ENCODE results near the gene ST7. TPM values are rescaled to one million over a fixed set of nuclear protein-coding genes. Genes with fewer than 3 reads are reported as not detected.
A peak's percentile ranks its signal among the peaks of the same experiment; 100 is the strongest.
"Not testable (repeated sequence)": the region's sequence is repeated elsewhere in the genome, so short reads cannot be mapped to it uniquely, and the experiment has no call there.

The ST7 gene
- total and polyA plus RNA-seq, 7 experiments from 2014 or later: 2.1 to 6.4 (median 4.1) TPM

- Histone ChIP-seq H3K4me3 (ENCODE audit: low read length) (no peak overlapping the region), H3K36me3 (ENCODE audit: control insufficient read depth in 2 of 3, insufficient read depth in 3 of 3, low read length in 3 of 3) (no peaks in the 10 kb centered on the region), H3K27ac (ENCODE audit: low read depth, low read length) (no peak overlapping the region), H3K9me3 (ENCODE audit: control insufficient read depth in 2 of 3, low read length in 3 of 3) (no peaks in the 10 kb centered on the region), H3K4me1 (ENCODE audit: control insufficient read depth in 2 of 2, insufficient read depth in 2 of 2, low read length in 2 of 2) (peaks cover 7 to 8% of the 10 kb centered on the region in 2 donors), H3K27me3 (ENCODE audit: control insufficient read depth in 2 of 2, insufficient read depth in 2 of 2, low read length in 2 of 2) (no peaks in the 10 kb centered on the region)
- ATAC-seq (no peak), DNase-seq (no peak)
- Mint-ChIP-seq H3K4me3 (peak overlapping the region in 8 of 10 donors; percentile 4 to 96 (median 88)), H3K36me3 (no peaks in the 10 kb centered on the region), H3K9me3 (no peaks in the 10 kb centered on the region), H3K27ac (peak overlapping the region in 5 of 9 donors; percentile 1 to 82 (median 39)), H3K4me1 (peaks cover 13 to 24% (median 22%) of the 10 kb centered on the region in 7 donors), H3K27me3 (peaks cover 0 to 28% (median 0%) of the 10 kb centered on the region in 5 donors)
- intact Hi-C loops (cut with micrococcal nuclease): loop anchor here (1.0 to 10.0 kb wide), 2 partner anchors 55 to 741 kb away; partner anchors contain the start of gene TES (in 1 of the 2)
- ChIA-PET POLR2A (no interaction called here), CTCF (no interaction called here)
Observed at GRCh38 chr7:116955340-116955739, 2.0 kb downstream of the ST7 start.

- ChIA-PET CTCF (no interaction called here), POLR2A (interaction anchor here (0.7 kb wide), 1 partner anchor 33 kb away, joined by 3 read pairs; no protein-coding TSS in a partner anchor)
- no peak overlapping the region for H3K4me3 ChIP-seq (ENCODE audit: low read length)
- H3K9me3 ChIP-seq (ENCODE audit: control insufficient read depth in 2 of 3, low read length in 3 of 3): no peaks in the 10 kb centered on the region
- peaks cover 7 to 8% of the 10 kb centered on the region in 2 donors for H3K4me1 ChIP-seq (ENCODE audit: control insufficient read depth in 2 of 2, insufficient read depth in 2 of 2, low read length in 2 of 2)
- ATAC-seq (no peak), DNase-seq (no peak)
- Mint-ChIP-seq H3K4me3 (peak overlapping the region in 1 of 10 donors; percentile 39), H3K9me3 (no peaks in the 10 kb centered on the region), H3K27ac (peak overlapping the region in 2 of 9 donors; percentile 20 to 25), H3K36me3 (no peaks in the 10 kb centered on the region), H3K27me3 (peaks cover 0 to 27% (median 0%) of the 10 kb centered on the region in 5 donors), H3K4me1 (peaks cover 13 to 24% (median 22%) of the 10 kb centered on the region in 7 donors)
- H3K27ac ChIP-seq (ENCODE audit: low read depth, low read length): no peak overlapping the region
- intact Hi-C loops (cut with micrococcal nuclease): loop anchor here (1.0 to 10.0 kb wide), 2 partner anchors 54 to 741 kb away; partner anchors contain the start of gene TES (in 1 of the 2)
- H3K36me3 ChIP-seq (ENCODE audit: control insufficient read depth in 2 of 3, insufficient read depth in 3 of 3, low read length in 3 of 3): no peaks in the 10 kb centered on the region
- H3K27me3 ChIP-seq (ENCODE audit: control insufficient read depth in 2 of 2, insufficient read depth in 2 of 2, low read length in 2 of 2): no peaks in the 10 kb centered on the region
Observed at GRCh38 chr7:116955801-116956476, 2.6 kb downstream of the ST7 start.

GRCh38 chr7:116956477-116956804 is 3.1 kb downstream of the ST7 start:
- no peak for DNase-seq
- Mint-ChIP-seq H3K4me1 (peaks cover 13 to 25% (median 22%) of the 10 kb centered on the region in 7 donors), H3K27ac (peak overlapping the region in 1 of 9 donors; percentile 20), H3K9me3 (no peaks in the 10 kb centered on the region), H3K4me3 (peak overlapping the region in 1 of 10 donors; percentile 39), H3K36me3 (no peaks in the 10 kb centered on the region), H3K27me3 (peaks cover 0 to 24% (median 0%) of the 10 kb centered on the region in 5 donors)
- H3K4me1 ChIP-seq (ENCODE audit: control insufficient read depth in 2 of 2, insufficient read depth in 2 of 2, low read length in 2 of 2): peaks cover 7 to 8% of the 10 kb centered on the region in 2 donors
- H3K27ac ChIP-seq (ENCODE audit: low read depth, low read length): no peak overlapping the region
- H3K36me3 ChIP-seq (ENCODE audit: control insufficient read depth in 2 of 3, insufficient read depth in 3 of 3, low read length in 3 of 3): no peaks in the 10 kb centered on the region
- ATAC-seq: no peak
- ChIA-PET POLR2A (interaction anchor here (0.7 kb wide), 1 partner anchor 32 kb away, joined by 3 read pairs; no protein-coding TSS in a partner anchor), CTCF (no interaction called here)
- H3K4me3 ChIP-seq (ENCODE audit: low read length): no peak overlapping the region
- intact Hi-C loops (cut with micrococcal nuclease): loop anchor here in 1 of 2 donors (10.0 kb wide), 1 partner anchor 742 kb away; the partner anchor contains the start of gene TES
- no peaks in the 10 kb centered on the region for H3K27me3 ChIP-seq (ENCODE audit: control insufficient read depth in 2 of 2, insufficient read depth in 2 of 2, low read length in 2 of 2)
- no peaks in the 10 kb centered on the region for H3K9me3 ChIP-seq (ENCODE audit: control insufficient read depth in 2 of 3, low read length in 3 of 3)

- peaks cover 0 to 3% (median 0%) of the 10 kb centered on the region in 11 donors for H3K9me3 Mint-ChIP-seq
- no peak overlapping the region for H3K27ac Mint-ChIP-seq
Observed at GRCh38 chr7:116957874-116958273, 4.6 kb downstream of the ST7 start.

GRCh38 chr7:116961966-116962673 is 8.8 kb downstream of the ST7 start:
- H3K27ac ChIP-seq (ENCODE audit: low read depth, low read length); H3K9me3 ChIP-seq (ENCODE audit: control insufficient read depth in 2 of 3, low read length in 3 of 3); ATAC-seq; DNase-seq; CTCF ChIA-PET; H3K4me3 ChIP-seq (ENCODE audit: low read length); H3K4me1 ChIP-seq (ENCODE audit: control insufficient read depth in 2 of 2, insufficient read depth in 2 of 2, low read length in 2 of 2); intact Hi-C loops (cut with micrococcal nuclease); H3K9me3 Mint-ChIP-seq; H3K4me3 Mint-ChIP-seq; H3K27me3 ChIP-seq (ENCODE audit: control insufficient read depth in 2 of 2, insufficient read depth in 2 of 2, low read length in 2 of 2); POLR2A ChIA-PET; H3K36me3 ChIP-seq (ENCODE audit: control insufficient read depth in 2 of 3, insufficient read depth in 3 of 3, low read length in 3 of 3); H3K36me3 Mint-ChIP-seq; H3K4me1 Mint-ChIP-seq; H3K27ac Mint-ChIP-seq: not testable (repeated sequence)
- H3K27me3 Mint-ChIP-seq: peaks cover 0 to 20% (median 0%) of the 10 kb centered on the region in 5 donors

More at GRCh38 chr7:116957874-116958273, 4.6 kb downstream of the ST7 start:
- peaks cover 7 to 8% of the 10 kb centered on the region in 2 donors for H3K4me1 ChIP-seq (ENCODE audit: control insufficient read depth in 2 of 2, insufficient read depth in 2 of 2, low read length in 2 of 2)
- H3K4me1 Mint-ChIP-seq: peaks cover 13 to 28% (median 19%) of the 10 kb centered on the region in 7 donors
- no peaks in the 10 kb centered on the region for H3K36me3 Mint-ChIP-seq
- no peaks in the 10 kb centered on the region for H3K27me3 ChIP-seq (ENCODE audit: control insufficient read depth in 2 of 2, insufficient read depth in 2 of 2, low read length in 2 of 2)
- ATAC-seq (no peak), DNase-seq (no peak)
- H3K9me3 ChIP-seq (ENCODE audit: control insufficient read depth in 2 of 3, low read length in 3 of 3): no peaks in the 10 kb centered on the region
- ChIA-PET CTCF (no interaction called here), POLR2A (interaction anchor here (0.7 kb wide), 1 partner anchor 1286 kb away, joined by 4 read pairs; no protein-coding TSS in a partner anchor)
- no peak overlapping the region for H3K27ac ChIP-seq (ENCODE audit: low read depth, low read length)
- no peaks in the 10 kb centered on the region for H3K36me3 ChIP-seq (ENCODE audit: control insufficient read depth in 2 of 3, insufficient read depth in 3 of 3, low read length in 3 of 3)
- H3K4me3 Mint-ChIP-seq: no peak overlapping the region
- H3K27me3 Mint-ChIP-seq: peaks cover 0 to 27% (median 0%) of the 10 kb centered on the region in 5 donors
- intact Hi-C loops (cut with micrococcal nuclease): loop anchor here in 1 of 2 donors (10.0 kb wide), 1 partner anchor 743 kb away; the partner anchor contains the start of gene TES
- H3K4me3 ChIP-seq (ENCODE audit: low read length): no peak overlapping the region

GRCh38 chr7:116963234-116963633 is 9.9 kb downstream of the ST7 start:
- H3K4me3 ChIP-seq (ENCODE audit: low read length): no peak overlapping the region
- no peak for ATAC-seq
- peaks cover 0 to 8% (median 0%) of the 10 kb centered on the region in 7 donors for H3K4me1 Mint-ChIP-seq

More at GRCh38 chr7:116963234-116963633, 9.9 kb downstream of the ST7 start:
- Histone ChIP-seq H3K27ac (ENCODE audit: low read depth, low read length) (no peak overlapping the region), H3K36me3 (ENCODE audit: control insufficient read depth in 2 of 3, insufficient read depth in 3 of 3, low read length in 3 of 3) (no peaks in the 10 kb centered on the region), H3K27me3 (ENCODE audit: control insufficient read depth in 2 of 2, insufficient read depth in 2 of 2, low read length in 2 of 2) (no peaks in the 10 kb centered on the region), H3K4me1 (ENCODE audit: control insufficient read depth in 2 of 2, insufficient read depth in 2 of 2, low read length in 2 of 2) (no peaks in the 10 kb centered on the region), H3K9me3 (ENCODE audit: control insufficient read depth in 2 of 3, low read length in 3 of 3) (no peaks in the 10 kb centered on the region)
- Mint-ChIP-seq H3K9me3 (peaks cover 0 to 3% (median 0%) of the 10 kb centered on the region in 11 donors), H3K27ac (no peak overlapping the region), H3K4me3 (no peak overlapping the region), H3K36me3 (no peaks in the 10 kb centered on the region), H3K27me3 (peaks cover 0 to 24% (median 0%) of the 10 kb centered on the region in 5 donors)
- CTCF ChIA-PET: no interaction called here
- intact Hi-C loops (cut with micrococcal nuclease): no loop called here
- POLR2A ChIA-PET: interaction anchor here (0.7 kb wide), 1 partner anchor 1232 kb away, joined by 3 read pairs; no protein-coding TSS in a partner anchor
- DNase-seq: no peak

All from naive thymus-derived CD4-positive, alpha-beta T cell (primary cell).